SH-SY5Y (cell line): ENCODE results near the gene TASP1.

Experiments used
- GATA2 ChIP-seq: IDR thresholded peaks from 2 replicates; pipeline ENCODE4 v1.6.1; 2011; ENCODE audit warnings: mild to moderate bottlenecking, low read depth, low read length
- GATA3 ChIP-seq: IDR thresholded peaks from 2 replicates; pipeline ENCODE4 v1.6.1; 2011; ENCODE audit warnings: low read depth, mild to moderate bottlenecking, low read length, moderate library complexity

DNA sequence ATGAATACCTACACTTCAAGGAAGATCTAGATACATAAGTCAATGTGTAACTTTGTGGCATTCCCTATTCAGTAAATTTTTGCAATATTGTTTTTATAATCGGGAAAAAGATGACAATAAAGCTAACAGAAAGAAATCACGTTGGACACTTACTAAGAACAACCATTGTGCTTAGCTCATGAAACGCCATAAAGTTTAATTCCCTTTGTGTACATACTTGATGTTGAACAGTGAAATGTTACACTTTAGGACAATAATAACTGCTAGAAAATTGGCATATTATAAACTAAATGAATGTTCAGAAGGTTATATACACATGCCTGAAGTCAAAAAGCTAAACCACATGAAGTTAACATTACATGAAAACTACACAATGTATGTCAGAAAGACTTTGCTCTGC, 153.2 kb downstream of the TASP1 start:
- TF ChIP-seq GATA2: no peak
- no peak for TF ChIP-seq GATA3
